ENCODE results near the gene RASAL2. TPM values are rescaled to one million over a fixed set of nuclear protein-coding genes. Genes with fewer than 3 reads are reported as not detected.

RASAL2 gene
- total and polyA plus RNA-seq, 2 experiments from 2014 or later = 16.0 to 42.2 TPM

DNA sequence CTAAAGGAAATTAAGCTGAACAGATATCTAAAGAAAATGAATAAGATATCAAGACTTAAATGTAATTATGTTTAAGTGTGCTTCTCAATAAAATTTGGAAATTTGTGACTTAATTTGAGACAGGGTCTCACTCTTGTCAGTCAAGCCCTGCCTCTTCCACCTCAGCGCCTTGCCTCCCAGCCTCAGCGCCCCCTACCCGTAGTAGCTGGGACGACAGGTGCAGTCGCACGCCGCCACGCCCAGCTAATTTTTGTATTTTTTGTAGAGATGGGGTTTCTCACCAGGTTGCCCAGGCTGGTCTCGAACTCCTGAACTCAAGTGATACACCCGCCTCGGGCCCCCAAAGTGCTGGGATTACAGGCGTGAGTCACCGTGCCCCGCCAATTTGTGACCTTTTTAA lies 285.9 kb downstream of the RASAL2 start (continued):
- TF ChIP-seq, protein P1, sequence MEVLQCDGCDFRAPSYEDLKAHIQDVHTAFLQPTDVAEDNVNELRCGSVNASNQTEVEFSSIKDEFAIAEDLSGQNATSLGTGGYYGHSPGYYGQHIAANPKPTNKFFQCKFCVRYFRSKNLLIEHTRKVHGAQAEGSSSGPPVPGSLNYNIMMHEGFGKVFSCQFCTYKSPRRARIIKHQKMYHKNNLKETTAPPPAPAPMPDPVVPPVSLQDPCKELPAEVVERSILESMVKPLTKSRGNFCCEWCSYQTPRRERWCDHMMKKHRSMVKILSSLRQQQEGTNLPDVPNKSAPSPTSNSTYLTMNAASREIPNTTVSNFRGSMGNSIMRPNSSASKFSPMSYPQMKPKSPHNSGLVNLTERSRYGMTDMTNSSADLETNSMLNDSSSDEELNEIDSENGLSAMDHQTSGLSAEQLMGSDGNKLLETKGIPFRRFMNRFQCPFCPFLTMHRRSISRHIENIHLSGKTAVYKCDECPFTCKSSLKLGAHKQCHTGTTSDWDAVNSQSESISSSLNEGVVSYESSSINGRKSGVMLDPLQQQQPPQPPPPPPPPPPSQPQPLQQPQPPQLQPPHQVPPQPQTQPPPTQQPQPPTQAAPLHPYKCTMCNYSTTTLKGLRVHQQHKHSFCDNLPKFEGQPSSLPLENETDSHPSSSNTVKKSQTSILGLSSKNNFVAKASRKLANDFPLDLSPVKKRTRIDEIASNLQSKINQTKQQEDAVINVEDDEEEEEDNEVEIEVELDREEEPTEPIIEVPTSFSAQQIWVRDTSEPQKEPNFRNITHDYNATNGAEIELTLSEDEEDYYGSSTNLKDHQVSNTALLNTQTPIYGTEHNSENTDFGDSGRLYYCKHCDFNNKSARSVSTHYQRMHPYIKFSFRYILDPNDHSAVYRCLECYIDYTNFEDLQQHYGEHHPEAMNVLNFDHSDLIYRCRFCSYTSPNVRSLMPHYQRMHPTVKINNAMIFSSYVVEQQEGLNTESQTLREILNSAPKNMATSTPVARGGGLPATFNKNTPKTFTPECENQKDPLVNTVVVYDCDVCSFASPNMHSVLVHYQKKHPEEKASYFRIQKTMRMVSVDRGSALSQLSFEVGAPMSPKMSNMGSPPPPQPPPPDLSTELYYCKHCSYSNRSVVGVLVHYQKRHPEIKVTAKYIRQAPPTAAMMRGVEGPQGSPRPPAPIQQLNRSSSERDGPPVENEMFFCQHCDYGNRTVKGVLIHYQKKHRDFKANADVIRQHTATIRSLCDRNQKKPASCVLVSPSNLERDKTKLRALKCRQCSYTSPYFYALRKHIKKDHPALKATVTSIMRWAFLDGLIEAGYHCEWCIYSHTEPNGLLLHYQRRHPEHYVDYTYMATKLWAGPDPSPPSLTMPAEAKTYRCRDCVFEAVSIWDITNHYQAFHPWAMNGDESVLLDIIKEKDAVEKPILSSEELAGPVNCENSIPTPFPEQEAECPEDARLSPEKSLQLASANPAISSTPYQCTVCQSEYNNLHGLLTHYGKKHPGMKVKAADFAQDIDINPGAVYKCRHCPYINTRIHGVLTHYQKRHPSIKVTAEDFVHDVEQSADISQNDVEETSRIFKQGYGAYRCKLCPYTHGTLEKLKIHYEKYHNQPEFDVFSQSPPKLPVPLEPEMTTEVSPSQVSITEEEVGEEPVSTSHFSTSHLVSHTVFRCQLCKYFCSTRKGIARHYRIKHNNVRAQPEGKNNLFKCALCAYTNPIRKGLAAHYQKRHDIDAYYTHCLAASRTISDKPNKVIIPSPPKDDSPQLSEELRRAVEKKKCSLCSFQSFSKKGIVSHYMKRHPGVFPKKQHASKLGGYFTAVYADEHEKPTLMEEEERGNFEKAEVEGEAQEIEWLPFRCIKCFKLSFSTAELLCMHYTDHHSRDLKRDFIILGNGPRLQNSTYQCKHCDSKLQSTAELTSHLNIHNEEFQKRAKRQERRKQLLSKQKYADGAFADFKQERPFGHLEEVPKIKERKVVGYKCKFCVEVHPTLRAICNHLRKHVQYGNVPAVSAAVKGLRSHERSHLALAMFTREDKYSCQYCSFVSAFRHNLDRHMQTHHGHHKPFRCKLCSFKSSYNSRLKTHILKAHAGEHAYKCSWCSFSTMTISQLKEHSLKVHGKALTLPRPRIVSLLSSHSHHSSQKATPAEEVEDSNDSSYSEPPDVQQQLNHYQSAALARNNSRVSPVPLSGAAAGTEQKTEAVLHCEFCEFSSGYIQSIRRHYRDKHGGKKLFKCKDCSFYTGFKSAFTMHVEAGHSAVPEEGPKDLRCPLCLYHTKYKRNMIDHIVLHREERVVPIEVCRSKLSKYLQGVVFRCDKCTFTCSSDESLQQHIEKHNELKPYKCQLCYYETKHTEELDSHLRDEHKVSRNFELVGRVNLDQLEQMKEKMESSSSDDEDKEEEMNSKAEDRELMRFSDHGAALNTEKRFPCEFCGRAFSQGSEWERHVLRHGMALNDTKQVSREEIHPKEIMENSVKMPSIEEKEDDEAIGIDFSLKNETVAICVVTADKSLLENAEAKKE (CRISPR knock-in tag; IDR thresholded peaks at IDR 0.05) = no peak

GRCh38 chr1:178382372-178382771 lies 288.5 kb downstream of the RASAL2 start:
- Histone ChIP-seq H3K27me3 (ENCODE audit: insufficient read depth) (no peaks in the 10 kb centered on the region), H2AFZ (no peak overlapping the region), H3K27ac (ENCODE audit: low read depth) (no peak overlapping the region), H3K4me3 (no peak overlapping the region), H3K4me1 (ENCODE audit: insufficient read depth) (peaks cover 15% of the 10 kb centered on the region; the same call in 1 of the 2 replicates), H3K4me2 (no peak overlapping the region), H3K79me2 (replicated peaks; ENCODE audit: insufficient read depth) (peaks cover 28% of the 10 kb centered on the region), H3K9me2 (ENCODE audit: insufficient read depth) (no peaks in the 10 kb centered on the region), H3K36me3 (ENCODE audit: insufficient read depth) (no peaks in the 10 kb centered on the region), H4K20me1 (replicated peaks; ENCODE audit: insufficient read depth) (no peaks in the 10 kb centered on the region; the same call in 1 of the 2 replicates), H3F3A (replicated peaks; ENCODE audit: low read depth) (no peaks in the 10 kb centered on the region)
- H3K9me3 Mint-ChIP-seq = no peaks in the 10 kb centered on the region
- no peak overlapping the region for H3K4me3 Mint-ChIP-seq
- H3K4me1 Mint-ChIP-seq = peaks cover 15% of the 10 kb centered on the region
- H3K27ac Mint-ChIP-seq = no peak overlapping the region; the same call in 1 of the 2 replicates
- peaks cover 1% of the 10 kb centered on the region for H3K27me3 Mint-ChIP-seq (ENCODE audit: insufficient read depth, low read depth, poor library complexity)
- ATAC-seq (no peak), DNase-seq (ENCODE audit: low spot score) (no peak)
- no peaks in the 10 kb centered on the region for H3K36me3 Mint-ChIP-seq (ENCODE audit: low read depth)
- no peak for TF ChIP-seq CREB1 (CRISPR knock-in tag; IDR thresholded peaks at IDR 0.05; ENCODE audit: low read depth)
- no peak for TF ChIP-seq ZNF114 (CRISPR knock-in tag; IDR thresholded peaks at IDR 0.05)
- no peak for TF ChIP-seq CTCF (conservative IDR thresholded peaks at IDR 0.05; ENCODE audit: low read depth in 2 of 2)
- TF ChIP-seq NANOG (IDR thresholded peaks at IDR 0.05; ENCODE audit: borderline replicate concordance) = no peak
- no peak for TF ChIP-seq ETS1 (IDR thresholded peaks at IDR 0.05)
- no peak for TF ChIP-seq ZNF331 (CRISPR knock-in tag; IDR thresholded peaks at IDR 0.05; ENCODE audit: low read depth)
- TF ChIP-seq JUNB (IDR thresholded peaks at IDR 0.05; ENCODE audit: unreplicated experiment) = no peak
- TF ChIP-seq EZH2 (IDR thresholded peaks at IDR 0.05; ENCODE audit: low read depth, unreplicated experiment) = no peak
- TF ChIP-seq REST (IDR thresholded peaks at IDR 0.05; ENCODE audit: unreplicated experiment) = no peak
- no peak for TF ChIP-seq STAT1 (IDR thresholded peaks at IDR 0.05; ENCODE audit: unreplicated experiment)
- no peak for TF ChIP-seq EZH2phosphoT487 (IDR thresholded peaks at IDR 0.05; ENCODE audit: unreplicated experiment)

All from GM23338 (cell line).